DOHH2 (cell line): ENCODE results near the gene IRF7.

Experiments
- CTCF ChIP-seq: fragments of 200-600 bp; sonication (generic); IDR thresholded peaks from one replicate; pipeline ENCODE4 v1.5.1; 2014; ENCODE audit warnings: antibody characterized with exemption, mild to moderate bottlenecking, low read depth, low read length; ENCODE audit not compliant: poor library complexity, severe bottlenecking
- EZH2phosphoT487 ChIP-seq: fragments of 200-600 bp; sonication (generic); IDR thresholded peaks from 2 replicates; pipeline ENCODE4 v1.6.1; 2017; ENCODE audit warnings: borderline replicate concordance, mild to moderate bottlenecking, antibody characterized with exemption, low read length, moderate library complexity, mixed read lengths

GRCh38 chr11:621838-622237 is 6.1 kb upstream of the IRF7 start:
- TF ChIP-seq CTCF: no peak
- no peak for TF ChIP-seq EZH2phosphoT487
